ENCODE results near the gene ZNF503.

DNA sequence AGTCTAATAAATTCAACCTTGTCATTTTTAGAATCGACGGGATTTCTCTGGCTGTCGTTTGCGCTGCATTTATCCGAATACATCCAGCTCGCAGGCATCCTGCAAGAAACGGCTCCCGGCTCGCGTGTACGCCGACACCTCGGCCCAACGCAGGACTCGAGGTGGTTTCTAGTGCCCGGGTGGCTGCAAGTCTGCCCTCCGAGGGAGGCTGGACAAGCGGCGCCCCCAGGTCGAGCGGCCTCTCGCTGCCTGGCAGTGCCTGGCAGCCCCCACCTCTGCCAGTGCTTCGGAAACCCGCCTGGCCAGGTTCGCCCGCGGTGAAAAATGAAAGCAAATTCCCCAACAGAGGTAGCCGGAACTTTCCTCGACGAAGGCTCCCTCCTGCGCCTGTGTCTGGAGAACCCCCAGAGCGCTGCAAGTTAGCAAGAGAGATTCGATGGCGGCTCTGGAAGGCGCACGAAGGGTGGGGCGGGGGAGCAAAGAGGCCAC is 5.7 kb upstream of the ZNF503 start:
- TF ChIP-seq, protein P1, sequence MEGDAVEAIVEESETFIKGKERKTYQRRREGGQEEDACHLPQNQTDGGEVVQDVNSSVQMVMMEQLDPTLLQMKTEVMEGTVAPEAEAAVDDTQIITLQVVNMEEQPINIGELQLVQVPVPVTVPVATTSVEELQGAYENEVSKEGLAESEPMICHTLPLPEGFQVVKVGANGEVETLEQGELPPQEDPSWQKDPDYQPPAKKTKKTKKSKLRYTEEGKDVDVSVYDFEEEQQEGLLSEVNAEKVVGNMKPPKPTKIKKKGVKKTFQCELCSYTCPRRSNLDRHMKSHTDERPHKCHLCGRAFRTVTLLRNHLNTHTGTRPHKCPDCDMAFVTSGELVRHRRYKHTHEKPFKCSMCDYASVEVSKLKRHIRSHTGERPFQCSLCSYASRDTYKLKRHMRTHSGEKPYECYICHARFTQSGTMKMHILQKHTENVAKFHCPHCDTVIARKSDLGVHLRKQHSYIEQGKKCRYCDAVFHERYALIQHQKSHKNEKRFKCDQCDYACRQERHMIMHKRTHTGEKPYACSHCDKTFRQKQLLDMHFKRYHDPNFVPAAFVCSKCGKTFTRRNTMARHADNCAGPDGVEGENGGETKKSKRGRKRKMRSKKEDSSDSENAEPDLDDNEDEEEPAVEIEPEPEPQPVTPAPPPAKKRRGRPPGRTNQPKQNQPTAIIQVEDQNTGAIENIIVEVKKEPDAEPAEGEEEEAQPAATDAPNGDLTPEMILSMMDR (IDR thresholded peaks at IDR 0.05) = no peak
- no peak for TF ChIP-seq POLR2AphosphoS5 (IDR thresholded peaks at IDR 0.05)
- TF ChIP-seq POLR2A (IDR thresholded peaks at IDR 0.05) = no peak
